Prostate gland (tissue), 2 donors: ENCODE data around the gene SEZ6L2.

Source experiments
- CTCF ChIP-seq, 4 experiments: fragments of 200-600 bp in 2 of 4; fragments of 450-650 bp in 2 of 4; sonication (generic) in 2 of 4; IDR thresholded peaks; 1 replicate in 3 of 4; 2 replicates in 1 of 4; pipeline ENCODE4 v1.5.1; 2016 to 2019; ENCODE audit warnings: antibody characterized with exemption in 4 of 4, mild to moderate bottlenecking in 2 of 4, moderate library complexity in 2 of 4
- POLR2A ChIP-seq: fragments of 450-650 bp; IDR thresholded peaks from one replicate; pipeline ENCODE4 v1.6.1; 2016; ENCODE audit warnings: antibody characterized with exemption, mild to moderate bottlenecking
- POLR2AphosphoS5 ChIP-seq: sonication (generic); formaldehyde crosslinking; IDR thresholded peaks from one replicate; pipeline ENCODE4 v1.6.1; 2017; ENCODE audit warnings: antibody characterized with exemption

DNA sequence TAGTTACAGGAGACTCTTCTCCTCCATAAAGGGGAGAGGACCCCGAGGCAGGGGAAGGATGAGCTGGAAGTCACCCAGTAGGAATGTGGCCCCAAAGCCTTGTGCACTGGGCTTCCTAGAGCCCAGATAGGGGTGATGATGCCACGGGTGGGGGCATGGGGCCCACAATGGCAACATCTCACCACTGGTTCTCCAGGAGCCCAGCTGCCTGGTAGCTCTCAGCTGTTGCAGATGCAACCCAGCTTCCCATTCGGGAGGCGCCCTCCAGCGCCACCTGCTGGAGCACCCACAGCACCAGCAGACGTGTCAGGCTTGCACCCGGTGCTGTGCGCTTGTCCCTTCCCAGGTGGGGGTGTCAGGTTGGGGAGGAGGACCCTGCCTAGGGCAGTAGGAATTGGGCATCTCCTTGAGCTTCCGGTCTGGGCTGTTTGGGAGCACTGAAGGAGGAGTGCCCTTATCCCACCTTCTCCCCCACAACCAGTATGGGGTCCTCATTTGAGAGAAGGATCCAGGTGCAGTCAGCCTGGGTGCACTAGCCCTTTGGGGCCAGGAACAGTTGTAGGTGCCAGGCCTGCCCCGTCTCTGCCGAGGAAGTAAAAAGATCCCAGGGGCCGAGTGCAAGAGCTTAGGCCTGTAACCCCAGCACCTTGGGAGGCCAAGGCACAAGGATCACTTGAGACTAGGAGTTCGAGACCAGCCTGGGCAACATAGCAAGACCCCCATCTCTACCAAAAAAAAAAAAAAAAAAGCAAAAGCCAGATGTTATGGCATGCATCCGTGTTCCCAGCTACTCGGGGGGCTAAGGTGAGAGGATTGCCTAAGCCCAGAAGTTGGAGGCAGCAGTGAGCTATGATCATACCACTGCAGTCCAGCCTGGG is 50.7 kb downstream of the SEZ6L2 start:
- TF ChIP-seq CTCF (IDR thresholded peaks at IDR 0.05): peak; percentile 66 to 83 (median 75)
- no peak for TF ChIP-seq POLR2A
- peak; percentile 46 for TF ChIP-seq POLR2AphosphoS5
